ENCODE results near the gene KCNMA1.

- TF ChIP-seq CTCF (IDR thresholded peaks at IDR 0.05) (no peak), POLR2AphosphoS5 (IDR thresholded peaks at IDR 0.05; ENCODE audit: insufficient read depth in 1 of 2, low read depth in 1 of 2) (no peak), POLR2A (IDR thresholded peaks at IDR 0.05) (no peak)
These were observed 35.2 kb downstream of the KCNMA1 start for GRCh38 chr10:77602231-77602912.

Measured in vagina (tissue), 2 donors.